Activated naive CD4-positive, alpha-beta T cell treated with anti-CD3 and anti-CD28 coated beads, Interleukin-2, amount 50 U/mL, for 72 hours (primary cell): ENCODE results near the gene TTC16. TPM values are rescaled to one million over a fixed set of nuclear protein-coding genes. Genes with fewer than 3 reads are reported as not detected.

Source experiments
- ATAC-seq, 2 donors: fragments of 150-1000 bp; cut with Tn5 transposase; 2 replicates each; pipeline ENCODE4 v1.10.0; 2021; ENCODE audit warnings: mild to moderate bottlenecking in 2 of 2, moderate library complexity in 2 of 2
- DNase-seq, 2 donors: peaks; one replicate each; pipeline ENCODE4 v3.0.0; 2021 to 2022; ENCODE audit warnings: low spot score in 2 of 2
- H3K27ac Mint-ChIP-seq, 2 donors: one replicate each; pipeline ENCODE4 v1.8.0; 2022; ENCODE audit warnings: mild to moderate bottlenecking in 2 of 2, mixed read lengths in 2 of 2
- H3K36me3 Mint-ChIP-seq, 2 donors: one replicate each; pipeline ENCODE4 v1.8.0; 2022; ENCODE audit warnings: mixed read lengths in 2 of 2
- H3K9me3 Mint-ChIP-seq, 2 donors: one replicate each; pipeline ENCODE4 v1.8.0; 2022; ENCODE audit warnings: mixed read lengths in 2 of 2
- total RNA-seq, 2 donors: library from RNA; stranded (reverse); gene quantifications; one replicate each; pipeline ENCODE4 v1.2.3, GENCODE V29; 2022

TTC16 gene
- total RNA-seq, 2 donors from 2014 or later = 0.62 to 0.73 TPM

DNA sequence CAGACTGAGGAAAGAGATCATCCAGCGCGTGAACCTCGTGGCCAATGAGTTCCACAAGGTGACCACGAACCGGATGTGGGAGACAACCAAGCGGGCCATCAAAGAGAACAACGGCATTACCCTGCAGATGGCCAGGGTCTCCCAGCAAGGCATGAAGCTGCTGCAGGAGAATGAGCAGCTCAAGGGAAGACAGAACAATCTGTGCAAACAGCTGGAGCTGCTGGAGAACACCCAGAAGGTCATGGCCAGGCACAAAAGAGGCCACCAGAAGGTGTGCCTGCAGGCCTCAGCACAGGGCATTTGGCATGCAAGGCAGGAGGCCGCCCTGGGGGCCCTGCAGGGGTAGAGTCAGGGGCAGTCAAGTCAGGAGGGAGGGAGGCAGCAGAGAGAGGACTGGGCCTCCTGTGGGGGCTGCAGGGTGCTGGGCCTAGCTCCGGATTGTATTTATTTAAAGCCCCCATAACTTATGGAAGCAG is 4.6 kb upstream of the TTC16 start:
- Mint-ChIP-seq H3K9me3 (no peaks in the 10 kb centered on the region), H3K36me3 (peaks cover 6 to 16% of the 10 kb centered on the region in 2 donors), H3K27ac (peak overlapping the region in 1 of 2 donors; percentile 91)
- ATAC-seq (no peak), DNase-seq (no peak)

DNA sequence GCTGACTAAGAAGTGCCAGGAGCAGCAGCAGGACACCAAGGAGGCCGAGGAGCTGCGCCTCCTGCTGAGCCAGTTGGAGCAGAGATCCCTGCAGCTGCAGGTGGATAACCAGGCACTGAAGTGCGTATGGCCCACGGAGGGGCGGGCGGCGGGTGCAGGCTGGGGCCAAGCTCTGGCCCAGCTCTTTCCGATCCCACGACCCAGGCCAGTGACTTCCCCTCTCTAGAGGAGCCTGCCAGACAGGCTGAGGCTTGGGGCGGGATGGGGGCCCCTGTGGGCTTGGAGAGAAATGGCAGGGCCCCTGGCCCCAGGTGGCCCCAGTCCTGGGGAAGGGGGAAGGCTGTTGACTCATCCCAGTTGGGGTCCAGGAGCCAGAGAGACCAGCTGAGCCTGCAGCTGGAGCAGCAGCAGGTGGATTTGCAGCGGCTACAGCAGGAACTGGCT is 4.0 kb upstream of the TTC16 start:
- no peak for DNase-seq
- Mint-ChIP-seq H3K9me3 (no peaks in the 10 kb centered on the region), H3K27ac (no peak overlapping the region), H3K36me3 (peaks cover 6 to 16% of the 10 kb centered on the region in 2 donors)
- no peak for ATAC-seq

GRCh38 chr9:127712371-127712770 is 3.5 kb upstream of the TTC16 start:
- no peak for ATAC-seq
- Mint-ChIP-seq H3K36me3 (peaks cover 6 to 16% of the 10 kb centered on the region in 2 donors), H3K9me3 (no peaks in the 10 kb centered on the region), H3K27ac (no peak overlapping the region)
- DNase-seq = no peak

- H3K36me3 Mint-ChIP-seq = peaks cover 6 to 16% of the 10 kb centered on the region in 2 donors
- DNase-seq (no peak), ATAC-seq (no peak)
- no peak overlapping the region for H3K27ac Mint-ChIP-seq
- no peaks in the 10 kb centered on the region for H3K9me3 Mint-ChIP-seq
Measured at GRCh38 chr9:127712867-127713266, 3.0 kb upstream of the TTC16 start.

DNA sequence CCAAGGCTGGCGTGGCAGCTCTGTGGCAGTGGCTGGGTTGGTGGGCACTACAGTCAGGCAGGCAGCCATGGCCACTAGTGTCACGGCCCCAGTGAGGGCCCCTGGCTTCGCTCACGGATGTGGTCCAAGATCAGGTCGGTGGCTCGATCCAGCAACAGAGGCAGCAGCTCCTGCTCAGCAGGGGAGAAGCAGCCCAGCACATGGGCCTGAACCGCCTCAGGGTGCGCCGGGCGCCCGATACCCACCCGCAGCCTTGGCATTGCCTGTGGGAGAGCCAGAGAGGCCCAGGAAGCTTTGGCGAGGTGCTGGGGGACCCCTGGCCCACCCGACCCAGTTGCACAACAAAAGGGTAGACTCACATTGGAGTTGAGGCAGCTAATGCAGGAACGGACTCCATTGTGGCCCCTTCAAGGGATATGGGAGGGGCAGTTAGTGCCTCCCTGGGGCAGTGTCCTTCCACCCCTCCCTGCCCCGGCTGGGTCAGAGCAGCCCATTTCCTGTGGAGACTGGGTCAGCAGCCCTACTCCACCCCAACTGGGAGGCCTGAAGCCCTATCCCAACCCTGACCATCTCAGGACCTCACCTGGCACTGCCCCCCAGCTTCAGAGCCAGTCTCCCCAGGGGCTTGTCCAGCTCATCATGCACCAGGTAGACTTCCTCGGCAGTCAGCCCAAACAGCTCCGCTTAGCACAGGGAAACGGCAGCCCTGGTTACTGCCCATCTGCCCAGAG is 1.7 kb upstream of the TTC16 start:
- Mint-ChIP-seq H3K27ac (peak overlapping the region; percentile 13 to 55), H3K36me3 (peaks cover 6 to 8% of the 10 kb centered on the region in 2 donors), H3K9me3 (no peaks in the 10 kb centered on the region)
- DNase-seq (no peak), ATAC-seq (no peak)

DNA sequence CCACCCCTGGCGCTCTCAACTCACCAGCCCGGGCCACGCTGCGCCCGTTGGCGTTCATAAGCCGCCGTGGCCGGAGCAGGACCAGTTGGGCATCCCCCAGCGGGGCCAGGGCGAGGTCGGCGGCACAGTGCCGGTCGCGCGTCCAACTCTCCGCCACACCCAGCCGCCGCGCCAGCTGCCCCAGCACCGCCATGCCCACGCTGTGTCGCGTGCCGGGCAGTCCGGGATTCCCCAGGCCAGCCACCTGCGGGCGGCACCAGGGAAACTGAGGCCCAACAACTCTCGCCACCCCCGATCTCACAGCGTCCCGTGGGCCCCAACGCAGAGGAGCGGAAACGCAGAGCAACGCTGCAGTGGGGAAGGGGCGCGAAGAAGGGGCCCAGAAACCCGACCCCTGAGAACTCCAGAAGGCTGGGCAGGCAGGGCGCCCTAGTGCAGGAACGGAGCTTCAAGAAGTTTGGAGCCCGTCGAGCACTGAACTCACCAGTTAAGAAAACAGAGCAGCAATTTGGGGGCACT is 869 bp upstream of the TTC16 start:
- Mint-ChIP-seq H3K36me3 (peaks cover 6% of the 10 kb centered on the region in 2 donors), H3K27ac (peak overlapping the region; percentile 91 to 95), H3K9me3 (no peaks in the 10 kb centered on the region)
- DNase-seq (peak in 1 of 2 donors; percentile 32), ATAC-seq (peak; percentile 2 to 28)

- no peak for ATAC-seq
- Mint-ChIP-seq H3K9me3 (no peaks in the 10 kb centered on the region), H3K27ac (peak overlapping the region; percentile 91 to 95), H3K36me3 (peaks cover 6% of the 10 kb centered on the region in 2 donors)
- DNase-seq = no peak
Measured at GRCh38 chr9:127716412-127716811, 533 bp downstream of the TTC16 start.

GRCh38 chr9:127717766-127718165 is 1.9 kb downstream of the TTC16 start:
- ATAC-seq = no peak
- no peak for DNase-seq
- Mint-ChIP-seq H3K36me3 (peaks cover 6% of the 10 kb centered on the region in 2 donors), H3K27ac (peak overlapping the region in 1 of 2 donors; percentile 91), H3K9me3 (no peaks in the 10 kb centered on the region)

GRCh38 chr9:127720031-127720864 is 4.4 kb downstream of the TTC16 start:
- ATAC-seq (no peak), DNase-seq (no peak)
- Mint-ChIP-seq H3K9me3 (no peaks in the 10 kb centered on the region), H3K27ac (peak overlapping the region; percentile 26 to 84), H3K36me3 (peaks cover 5% of the 10 kb centered on the region in 2 donors)

DNA sequence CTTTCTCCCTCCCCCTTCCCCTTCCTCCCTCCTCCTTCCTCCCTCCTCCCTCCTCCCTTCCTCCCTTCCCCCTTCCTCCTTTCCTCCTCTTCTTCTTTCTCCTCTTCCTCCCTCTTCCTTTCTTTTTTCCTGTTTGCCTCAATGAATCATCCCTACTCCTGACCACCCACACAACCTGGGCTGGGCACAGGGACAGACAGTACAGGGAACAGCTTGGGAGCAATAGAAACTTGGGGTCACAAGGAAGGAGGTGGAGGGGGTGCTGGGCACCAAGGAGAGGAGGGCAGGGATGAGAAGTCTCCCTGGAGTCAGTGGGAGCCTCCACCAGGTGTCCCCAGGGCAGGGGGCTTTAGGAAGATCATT is 5.0 kb downstream of the TTC16 start:
- no peak for DNase-seq
- Mint-ChIP-seq H3K36me3 (no peaks in the 10 kb centered on the region), H3K27ac (peak overlapping the region in 1 of 2 donors; percentile 26), H3K9me3 (no peaks in the 10 kb centered on the region)
- ATAC-seq = no peak

DNA sequence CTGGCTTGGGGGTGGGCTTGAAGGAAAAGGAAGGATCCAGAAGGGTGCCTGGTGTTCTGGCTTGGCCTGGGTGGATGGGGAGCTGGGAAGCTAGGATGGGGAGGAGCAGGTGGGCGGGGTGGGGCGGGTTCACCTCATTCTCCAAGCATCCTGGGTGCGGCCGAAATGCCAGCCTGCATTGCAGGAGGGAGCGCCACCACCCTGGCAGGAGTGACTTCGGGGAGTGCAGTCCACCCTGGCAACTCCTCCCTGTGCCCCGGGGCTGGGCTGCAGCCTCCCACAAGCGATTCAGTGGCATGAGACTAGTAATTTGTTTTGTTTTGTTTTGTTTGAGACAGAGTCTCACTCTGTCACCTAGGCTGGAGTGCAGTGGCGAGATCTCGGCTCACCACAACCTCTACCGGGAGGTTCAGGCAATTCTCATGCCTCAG is 5.5 kb downstream of the TTC16 start:
- ATAC-seq = no peak
- H3K9me3 Mint-ChIP-seq = no peaks in the 10 kb centered on the region
- H3K36me3 Mint-ChIP-seq = no peaks in the 10 kb centered on the region
- no peak for DNase-seq
- peak overlapping the region in 1 of 2 donors; percentile 26 for H3K27ac Mint-ChIP-seq

DNA sequence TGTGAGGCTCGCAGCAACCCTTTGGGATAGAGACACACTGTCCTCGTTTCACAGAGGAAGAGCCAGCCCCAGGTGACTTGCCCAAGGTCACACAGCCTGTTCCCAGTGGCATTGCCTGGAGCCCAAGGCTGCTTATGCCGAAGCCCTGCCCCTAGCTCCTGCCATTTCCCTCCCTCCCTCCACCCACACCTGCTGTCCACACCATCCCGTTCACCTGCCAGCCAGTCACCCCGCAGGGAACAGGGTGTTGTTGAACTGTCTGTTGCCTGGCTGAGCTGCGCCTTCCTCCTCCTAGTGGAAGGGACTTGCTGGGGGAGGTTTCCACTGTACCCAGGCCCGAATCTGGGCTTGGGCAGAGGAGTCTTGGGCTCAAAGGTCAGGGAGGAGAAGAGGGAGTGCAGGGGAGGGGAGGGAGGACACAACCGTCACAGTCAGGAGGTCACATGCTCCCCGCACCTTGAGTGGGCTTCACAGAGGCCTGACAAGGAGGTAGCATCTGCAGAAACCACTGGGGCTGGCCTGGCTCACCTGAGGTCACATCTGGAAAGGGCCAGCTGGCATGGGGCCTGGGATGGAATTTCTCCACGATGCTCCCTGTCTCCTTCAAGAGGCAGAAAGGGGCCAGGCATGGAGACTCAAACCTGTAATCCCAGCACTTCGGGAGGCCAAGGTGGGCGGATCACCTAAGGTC is 6.3 kb downstream of the TTC16 start:
- no peaks in the 10 kb centered on the region for H3K36me3 Mint-ChIP-seq
- ATAC-seq = no peak
- peak overlapping the region in 1 of 2 donors; percentile 26 for H3K27ac Mint-ChIP-seq

DNA sequence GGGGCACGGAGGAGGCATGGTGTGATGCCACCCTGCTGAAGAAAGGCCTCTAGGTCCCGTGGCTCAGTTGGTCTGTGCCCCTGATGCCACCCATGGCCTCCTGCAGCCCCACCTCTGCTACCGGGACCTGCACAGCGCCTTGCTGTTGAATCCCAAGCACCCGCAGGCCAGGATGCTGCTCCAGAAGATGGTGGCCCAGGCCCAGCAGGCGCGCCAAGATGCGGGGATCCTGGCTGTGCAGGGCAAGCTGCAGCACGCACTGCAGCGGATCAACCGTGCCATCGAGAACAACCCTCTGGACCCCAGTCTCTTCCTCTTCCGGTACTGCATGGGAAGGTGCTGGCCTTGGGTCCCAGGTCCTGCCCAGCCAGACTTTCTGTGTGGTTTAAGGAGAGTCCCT is 7.1 kb downstream of the TTC16 start:
- no peak for ATAC-seq
- Mint-ChIP-seq H3K27ac (no peak overlapping the region), H3K9me3 (no peaks in the 10 kb centered on the region), H3K36me3 (no peaks in the 10 kb centered on the region)
- DNase-seq = no peak

More for the DNA sequence above, 6.3 kb downstream of the TTC16 start:
- no peak for DNase-seq
- H3K9me3 Mint-ChIP-seq = no peaks in the 10 kb centered on the region

DNA sequence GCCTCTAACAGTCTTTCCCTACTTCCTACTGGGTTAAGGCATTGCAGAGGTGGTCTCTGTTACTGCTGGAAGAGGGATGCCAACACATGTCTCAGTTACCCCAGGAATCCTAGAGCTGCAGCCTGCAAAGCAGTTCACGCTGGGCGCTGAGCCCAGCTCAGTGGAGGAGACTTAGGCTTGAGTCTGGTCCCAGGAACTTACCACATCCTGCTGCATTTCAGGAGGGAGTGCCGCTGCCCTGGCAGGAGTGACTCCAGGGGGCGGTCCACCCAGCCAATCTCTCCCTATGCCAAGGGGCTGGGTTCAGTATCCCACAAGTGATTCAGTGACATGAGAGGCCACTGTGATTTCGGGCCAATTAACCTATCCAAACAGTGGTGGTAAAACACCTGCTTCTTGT is 7.6 kb downstream of the TTC16 start:
- Mint-ChIP-seq H3K9me3 (no peaks in the 10 kb centered on the region), H3K27ac (no peak overlapping the region), H3K36me3 (no peaks in the 10 kb centered on the region)
- ATAC-seq (no peak), DNase-seq (no peak)

GRCh38 chr9:127724012-127724411 is 8.1 kb downstream of the TTC16 start:
- DNase-seq = no peak
- no peak overlapping the region for H3K27ac Mint-ChIP-seq
- H3K36me3 Mint-ChIP-seq = no peaks in the 10 kb centered on the region
- no peaks in the 10 kb centered on the region for H3K9me3 Mint-ChIP-seq
- ATAC-seq = no peak

- no peaks in the 10 kb centered on the region for H3K9me3 Mint-ChIP-seq
- H3K27ac Mint-ChIP-seq = no peak overlapping the region
Measured at GRCh38 chr9:127726871-127727270, 11.0 kb downstream of the TTC16 start.

DNA sequence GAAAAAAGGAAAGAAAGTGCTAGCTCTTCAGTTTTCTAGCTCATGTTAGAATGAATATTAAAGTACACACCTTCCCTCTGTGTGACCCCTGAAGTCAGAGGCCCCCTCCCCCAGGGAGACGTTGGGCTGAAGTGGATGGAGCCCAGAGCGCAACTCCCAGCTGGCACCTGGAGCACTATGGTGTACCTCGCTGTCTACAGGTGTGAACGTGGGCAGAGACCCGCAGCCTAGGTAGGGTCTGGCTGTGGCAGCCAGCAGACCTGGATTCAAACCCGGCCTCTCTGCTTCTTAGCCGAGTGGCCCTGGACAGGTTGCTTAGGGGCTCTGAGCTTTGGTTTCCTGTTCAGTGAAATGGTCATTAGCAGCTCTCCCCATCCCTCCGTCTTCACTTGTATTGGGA is 12.9 kb downstream of the TTC16 start:
- ATAC-seq = no peak
- no peaks in the 10 kb centered on the region for H3K9me3 Mint-ChIP-seq
- no peak for DNase-seq
- H3K36me3 Mint-ChIP-seq = no peaks in the 10 kb centered on the region
- H3K27ac Mint-ChIP-seq = no peak overlapping the region

More at GRCh38 chr9:127726871-127727270, 11.0 kb downstream of the TTC16 start:
- H3K36me3 Mint-ChIP-seq = no peaks in the 10 kb centered on the region
- no peak for DNase-seq
- ATAC-seq = no peak
